GM18951 (cell line): ENCODE measurements around the gene CCDC150.

ENCODE experiments used
- POLR2A ChIP-seq: IDR thresholded peaks from 4 replicates; pipeline ENCODE4 v1.6.1; 2011; ENCODE audit warnings: mild to moderate bottlenecking; ENCODE audit not compliant: insufficient read length, insufficient read depth; ENCODE audit errors: extremely low read depth
- in situ Hi-C: fragments of 300-500 bp; cut with MboI; formaldehyde crosslinking; loops from one replicate; pipeline ENCODE4 v1.12.0; 2022; ENCODE audit warnings: low sequenced_read_pairs, mixed read lengths, inconsistent platforms; ENCODE audit not compliant: unreplicated experiment

Gene CCDC150

GRCh38 chr2:196742685-196743084 is 103.2 kb downstream of the CCDC150 start:
- in situ Hi-C loops = no loop called here
- TF ChIP-seq POLR2A = no peak

GRCh38 chr2:196743165-196743564 is 103.7 kb downstream of the CCDC150 start:
- TF ChIP-seq POLR2A = no peak
- in situ Hi-C loops = no loop called here

GRCh38 chr2:196745711-196746110 is 106.2 kb downstream of the CCDC150 start:
- no peak for TF ChIP-seq POLR2A
- in situ Hi-C loops = no loop called here

GRCh38 chr2:196747400-196747799 is 107.9 kb downstream of the CCDC150 start:
- in situ Hi-C loops = no loop called here
- no peak for TF ChIP-seq POLR2A

GRCh38 chr2:196748123-196748522 is 108.6 kb downstream of the CCDC150 start:
- in situ Hi-C loops = no loop called here
- no peak for TF ChIP-seq POLR2A

- in situ Hi-C loops = no loop called here
- no peak for TF ChIP-seq POLR2A
Observed at GRCh38 chr2:196750291-196750923, 110.9 kb downstream of the CCDC150 start.

GRCh38 chr2:196750977-196751631 is 111.6 kb downstream of the CCDC150 start:
- in situ Hi-C loops = no loop called here
- no peak for TF ChIP-seq POLR2A

GRCh38 chr2:196758474-196759377 is 119.2 kb downstream of the CCDC150 start:
- in situ Hi-C loops = no loop called here
- no peak for TF ChIP-seq POLR2A

GRCh38 chr2:196759378-196759706 is 119.8 kb downstream of the CCDC150 start:
- TF ChIP-seq POLR2A = no peak
- in situ Hi-C loops = no loop called here

GRCh38 chr2:196767101-196767500 is 127.6 kb downstream of the CCDC150 start:
- TF ChIP-seq POLR2A = no peak
- in situ Hi-C loops = no loop called here
